H1 (cell line): ENCODE data around the gene RAB11FIP3. TPM values are rescaled to one million over a fixed set of nuclear protein-coding genes. Genes with fewer than 3 reads are reported as not detected.

Experiments
- ASH2L ChIP-seq: fragments of 200-600, 300-600 bp; sonication (generic); IDR thresholded peaks from one replicate; pipeline ENCODE4 v1.7.1; 2017; ENCODE audit warnings: low read length
- CBX8 ChIP-seq: fragments of 300-800, 300-1000 bp; sonication (generic); IDR thresholded peaks from 2 replicates; pipeline ENCODE4 v1.7.1; 2016; ENCODE audit warnings: low read depth, low read length, borderline replicate concordance
- CHD1 ChIP-seq: IDR thresholded peaks from 2 replicates; pipeline ENCODE4 v1.6.1; 2012; ENCODE audit warnings: low read depth, low read length, improper control_type of control experiment
- CHD2 ChIP-seq: IDR thresholded peaks from 2 replicates; pipeline ENCODE4 v1.6.1; 2012; ENCODE audit warnings: low read length, improper control_type of control experiment
- EZH2 ChIP-seq: fragments of 200-600 bp; sonication (generic); IDR thresholded peaks from 2 replicates; pipeline ENCODE4 v1.7.1; 2012; ENCODE audit warnings: low read depth, mild to moderate bottlenecking, moderate library complexity, low read length, inconsistent platforms; ENCODE audit not compliant: severe bottlenecking
- GTF2F1 ChIP-seq: IDR thresholded peaks from 2 replicates; pipeline ENCODE4 v1.6.1; 2012; ENCODE audit warnings: low read depth, low read length, improper control_type of control experiment, borderline replicate concordance
- JUN ChIP-seq: IDR thresholded peaks from 2 replicates; pipeline ENCODE4 v1.6.1; 2011; ENCODE audit warnings: low read depth, mild to moderate bottlenecking, improper control_type of control experiment, low read length
- KDM1A ChIP-seq: fragments of 200-600, 300-600 bp; sonication (generic); IDR thresholded peaks from 2 replicates; pipeline ENCODE4 v1.7.1; 2016; ENCODE audit warnings: mild to moderate bottlenecking, low read length, borderline replicate concordance
- MAX ChIP-seq: IDR thresholded peaks from 2 replicates; pipeline ENCODE4 v1.6.1; 2012; ENCODE audit warnings: inconsistent platforms
- POLR2A ChIP-seq, 2 experiments: IDR thresholded peaks; 1 replicate in 1 of 2; 2 replicates in 1 of 2; pipeline ENCODE4 v1.6.1; 2011; ENCODE audit warnings: low read depth in 2 of 2, low read length in 2 of 2, mild to moderate bottlenecking in 2 of 2; ENCODE audit errors: control extremely low read depth in 1 of 2
- POLR2AphosphoS5 ChIP-seq: IDR thresholded peaks from 2 replicates; pipeline ENCODE4 v1.6.1; 2011; ENCODE audit warnings: low read depth, low read length
- RBBP5 ChIP-seq: IDR thresholded peaks from 2 replicates; pipeline ENCODE4 v1.7.1; 2012; ENCODE audit warnings: low read depth, mild to moderate bottlenecking, inconsistent platforms, low read length, moderate library complexity, borderline replicate concordance
- RFX5 ChIP-seq: IDR thresholded peaks from 2 replicates; pipeline ENCODE4 v1.6.1; 2011; ENCODE audit warnings: low read depth, low read length, improper control_type of control experiment, borderline replicate concordance
- RXRA ChIP-seq: IDR thresholded peaks from 2 replicates; pipeline ENCODE4 v1.6.1; 2011; ENCODE audit warnings: low read depth, mild to moderate bottlenecking, low read length, moderate library complexity; ENCODE audit not compliant: insufficient read depth
- SAP30 ChIP-seq: fragments of 300-600 bp; sonication (generic); IDR thresholded peaks from 2 replicates; pipeline ENCODE4 v1.7.1; 2012; ENCODE audit warnings: low read length, moderate library complexity, mild to moderate bottlenecking, inconsistent platforms; ENCODE audit not compliant: insufficient read depth, insufficient replicate concordance
- TBP ChIP-seq: IDR thresholded peaks from 2 replicates; pipeline ENCODE4 v1.6.1; 2011; ENCODE audit warnings: low read depth, low read length, improper control_type of control experiment
- USF2 ChIP-seq: IDR thresholded peaks from 2 replicates; pipeline ENCODE4 v1.6.1; 2011; ENCODE audit warnings: low read length, improper control_type of control experiment
- YY1 ChIP-seq: IDR thresholded peaks from 2 replicates; pipeline ENCODE4 v1.6.1; 2011; ENCODE audit warnings: low read depth, mild to moderate bottlenecking, low read length
- polyA plus RNA-seq, 7 experiments: library from polyadenylated mRNA; depleted of rRNA in 3 of 7; stranded (reverse) in 5 of 7; unstranded in 2 of 7; fragments of >200 nt in 5 of 7; fragments of 200-250 nt in 2 of 7; gene quantifications; 1 replicate in 5 of 7; 2 replicates in 1 of 7; 4 replicates in 1 of 7; pipeline versions ENCODE4 v1.2.1 to v1.2.3, GENCODE V29; 2011 to 2013; ENCODE audit warnings: missing spikeins in 2 of 7, mixed read lengths in 2 of 7
- total RNA-seq: library from RNA; stranded (reverse); fragmentation: NEBNext Ultra II Directional; extraction: Animal tissue kit (Norgen Biotek cat#: 25700); gene quantifications from 2 replicates; pipeline ENCODE4 v1.2.1, GENCODE V29; 2021
- TF ChIP-seq, protein P1 (sequence below): IDR thresholded peaks from 2 replicates; pipeline ENCODE4 v1.6.1; 2012; ENCODE audit warnings: inconsistent platforms
- TF ChIP-seq, protein P2 (sequence below), 3 experiments: IDR thresholded peaks; 1 replicate in 2 of 3; 2 replicates in 1 of 3; pipeline versions ENCODE4 v1.5.1 to v1.6.1; 2011; ENCODE audit warnings: low read length in 3 of 3, mild to moderate bottlenecking in 3 of 3, inconsistent platforms in 2 of 3, low read depth in 1 of 3, moderate library complexity in 1 of 3; ENCODE audit not compliant: insufficient read depth in 1 of 3; ENCODE audit errors: control extremely low read depth in 1 of 3

RAB11FIP3 gene
- total and polyA plus RNA-seq, 2 of the 8 experiments (the other 6 are each of a cell fraction or from before 2014, with no cell fraction given) = 9.3 to 35.2 TPM

DNA sequence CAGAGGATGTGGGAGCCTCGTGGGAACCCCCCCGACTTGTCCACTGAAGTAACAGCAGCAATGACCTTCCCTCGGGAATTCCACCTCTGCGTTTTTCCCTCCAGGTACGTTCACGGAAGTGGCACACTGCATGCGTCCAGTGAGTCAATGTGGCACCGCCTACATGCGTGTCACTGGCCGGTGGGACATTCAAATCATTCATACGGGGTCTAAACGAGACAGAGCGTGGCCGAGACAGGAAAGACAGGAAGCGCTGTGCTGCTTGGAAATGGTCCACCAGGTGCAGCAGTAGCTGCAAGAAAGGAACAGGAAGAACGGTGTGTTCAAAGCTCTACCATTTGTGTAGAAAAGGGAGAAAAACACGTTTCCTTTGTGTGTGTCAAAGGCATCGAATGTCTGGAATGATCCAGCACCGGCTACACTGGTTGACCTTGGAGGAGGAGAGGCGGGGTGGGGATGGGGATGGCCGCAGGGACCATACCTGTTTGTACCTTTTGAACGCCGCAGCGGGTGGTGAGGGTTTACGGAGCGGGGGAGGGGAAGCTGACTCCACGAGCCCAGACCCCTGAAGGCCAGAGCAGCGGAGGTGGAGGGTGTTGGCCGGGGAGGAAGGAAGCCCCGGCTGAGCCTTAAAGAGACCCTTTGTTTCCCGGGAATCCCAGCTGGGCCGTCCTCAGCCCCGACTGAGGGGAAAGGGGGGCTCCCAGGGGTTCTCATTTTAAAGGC is 42.0 kb upstream of the RAB11FIP3 start (continued):
- no peak for TF ChIP-seq USF2
- no peak for TF ChIP-seq SAP30
- 0 out of 2 replicates have a peak, but pooled peaks have one; percentile 49 for TF ChIP-seq RBBP5
- peak; percentile 74 for TF ChIP-seq ASH2L
- no peak for TF ChIP-seq JUN
- no peak for TF ChIP-seq TBP
- TF ChIP-seq MAX = peak; percentile 54; the same call in 1 of the 2 replicates
- TF ChIP-seq, protein P1, sequence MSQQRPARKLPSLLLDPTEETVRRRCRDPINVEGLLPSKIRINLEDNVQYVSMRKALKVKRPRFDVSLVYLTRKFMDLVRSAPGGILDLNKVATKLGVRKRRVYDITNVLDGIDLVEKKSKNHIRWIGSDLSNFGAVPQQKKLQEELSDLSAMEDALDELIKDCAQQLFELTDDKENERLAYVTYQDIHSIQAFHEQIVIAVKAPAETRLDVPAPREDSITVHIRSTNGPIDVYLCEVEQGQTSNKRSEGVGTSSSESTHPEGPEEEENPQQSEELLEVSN = no peak
- TF ChIP-seq RFX5 = no peak
- 0 out of 2 replicates have a peak, but pooled peaks have one; percentile 50 for TF ChIP-seq YY1
- no peak for TF ChIP-seq GTF2F1
- TF ChIP-seq CHD2 = peak; percentile 5; the same call in 1 of the 2 replicates
- no peak for TF ChIP-seq RXRA
- TF ChIP-seq, protein P2, sequence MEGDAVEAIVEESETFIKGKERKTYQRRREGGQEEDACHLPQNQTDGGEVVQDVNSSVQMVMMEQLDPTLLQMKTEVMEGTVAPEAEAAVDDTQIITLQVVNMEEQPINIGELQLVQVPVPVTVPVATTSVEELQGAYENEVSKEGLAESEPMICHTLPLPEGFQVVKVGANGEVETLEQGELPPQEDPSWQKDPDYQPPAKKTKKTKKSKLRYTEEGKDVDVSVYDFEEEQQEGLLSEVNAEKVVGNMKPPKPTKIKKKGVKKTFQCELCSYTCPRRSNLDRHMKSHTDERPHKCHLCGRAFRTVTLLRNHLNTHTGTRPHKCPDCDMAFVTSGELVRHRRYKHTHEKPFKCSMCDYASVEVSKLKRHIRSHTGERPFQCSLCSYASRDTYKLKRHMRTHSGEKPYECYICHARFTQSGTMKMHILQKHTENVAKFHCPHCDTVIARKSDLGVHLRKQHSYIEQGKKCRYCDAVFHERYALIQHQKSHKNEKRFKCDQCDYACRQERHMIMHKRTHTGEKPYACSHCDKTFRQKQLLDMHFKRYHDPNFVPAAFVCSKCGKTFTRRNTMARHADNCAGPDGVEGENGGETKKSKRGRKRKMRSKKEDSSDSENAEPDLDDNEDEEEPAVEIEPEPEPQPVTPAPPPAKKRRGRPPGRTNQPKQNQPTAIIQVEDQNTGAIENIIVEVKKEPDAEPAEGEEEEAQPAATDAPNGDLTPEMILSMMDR (IDR thresholded peaks at IDR 0.05; ENCODE audit: control extremely low read depth in 1 of 3, insufficient read depth in 1 of 3, low read depth in 1 of 3, low read length in 3 of 3) = no peak
- TF ChIP-seq POLR2AphosphoS5 = peak; percentile 28; the same call in 1 of the 2 replicates
- no peak for TF ChIP-seq CBX8
- peak; percentile 21; the same call in 1 of the 2 replicates for TF ChIP-seq KDM1A
- TF ChIP-seq CHD1 = no peak
- TF ChIP-seq EZH2 = no peak
- TF ChIP-seq POLR2A (IDR thresholded peaks at IDR 0.05; ENCODE audit: control extremely low read depth in 1 of 2, low read depth in 2 of 2, low read length in 2 of 2) = no peak
